Measurements from ENCODE around the gene PER2. TPM values are rescaled to one million over a fixed set of nuclear protein-coding genes. Genes with fewer than 3 reads are reported as not detected.

PER2 gene
- total and polyA plus RNA-seq, 5 experiments from 2014 or later: 4.0 to 11.1 (median 6.5) TPM

GRCh38 chr2:238267884-238268680 is 20.3 kb downstream of the PER2 start:
- H3K36me3 Mint-ChIP-seq: peaks cover 0 to 69% (median 7%) of the 10 kb centered on the region in 3 donors
- no peaks in the 10 kb centered on the region for H3K27me3 Mint-ChIP-seq
- peak overlapping the region in 1 of 10 donors; percentile 60 for H3K27ac Mint-ChIP-seq
- POLR2A ChIA-PET: no interaction called here
- DNase-seq: no peak
- H3K4me3 Mint-ChIP-seq: no peak overlapping the region
- peaks cover 5 to 10% (median 7%) of the 10 kb centered on the region in 4 donors for H3K4me1 Mint-ChIP-seq
- no peaks in the 10 kb centered on the region for H3K9me3 Mint-ChIP-seq
- no peak for ATAC-seq

GRCh38 chr2:238267341-238267710 is 21.1 kb downstream of the PER2 start:
- Mint-ChIP-seq H3K9me3 (no peaks in the 10 kb centered on the region), H3K4me3 (peak overlapping the region in 1 of 10 donors; percentile 56), H3K4me1 (peaks cover 5 to 10% (median 7%) of the 10 kb centered on the region in 4 donors), H3K36me3 (peaks cover 0 to 62% (median 6%) of the 10 kb centered on the region in 3 donors), H3K27me3 (no peaks in the 10 kb centered on the region), H3K27ac (peak overlapping the region in 4 of 10 donors; percentile 35 to 78 (median 64))
- no peak for DNase-seq
- POLR2A ChIA-PET: no interaction called here
- ATAC-seq: no peak

GRCh38 chr2:238265605-238266004 is 22.8 kb downstream of the PER2 start:
- H3K4me3 Mint-ChIP-seq: no peak overlapping the region
- ATAC-seq: no peak
- H3K27me3 Mint-ChIP-seq: no peaks in the 10 kb centered on the region
- H3K9me3 Mint-ChIP-seq: no peaks in the 10 kb centered on the region
- no peak for DNase-seq
- peaks cover 0 to 47% (median 6%) of the 10 kb centered on the region in 3 donors for H3K36me3 Mint-ChIP-seq
- no peak overlapping the region for H3K27ac Mint-ChIP-seq
- POLR2A ChIA-PET: interaction anchor here (0.7 to 1.3 kb wide), 2 partner anchors 24 to 1883 kb away, joined by 3 read pairs; no protein-coding TSS in a partner anchor
- peaks cover 5 to 10% (median 7%) of the 10 kb centered on the region in 4 donors for H3K4me1 Mint-ChIP-seq

- H3K9me3 Mint-ChIP-seq: no peaks in the 10 kb centered on the region
- no peak overlapping the region for H3K4me3 Mint-ChIP-seq
- H3K27me3 Mint-ChIP-seq: no peaks in the 10 kb centered on the region
- DNase-seq (no peak), ATAC-seq (no peak)
- no peak overlapping the region for H3K27ac Mint-ChIP-seq
- H3K36me3 Mint-ChIP-seq: peaks cover 0 to 48% (median 8%) of the 10 kb centered on the region in 3 donors
- peaks cover 5 to 10% (median 7%) of the 10 kb centered on the region in 4 donors for H3K4me1 Mint-ChIP-seq
- POLR2A ChIA-PET: interaction anchor here (0.7 to 1.2 kb wide), 2 partner anchors 60 to 215 kb away, joined by 3 read pairs; partner anchors contain the start of gene ILKAP
Measured at GRCh38 chr2:238264072-238264460, 24.3 kb downstream of the PER2 start.

GRCh38 chr2:238263204-238264071 is 25.0 kb downstream of the PER2 start:
- Mint-ChIP-seq H3K9me3 (no peaks in the 10 kb centered on the region), H3K27ac (peak overlapping the region in 4 of 10 donors; percentile 33 to 77 (median 64)), H3K4me1 (peaks cover 5 to 10% (median 7%) of the 10 kb centered on the region in 4 donors), H3K36me3 (peaks cover 0 to 46% (median 8%) of the 10 kb centered on the region in 3 donors), H3K4me3 (no peak overlapping the region), H3K27me3 (no peaks in the 10 kb centered on the region)
- POLR2A ChIA-PET: interaction anchor here (0.9 to 1.2 kb wide), 2 partner anchors 25 to 60 kb away, joined by 3 to 4 read pairs; partner anchors contain the start of genes ILKAP and PER2
- DNase-seq (peak; percentile 54 to 85 (median 66)), ATAC-seq (peak; percentile 69 to 75)

GRCh38 chr2:238262496-238263122 is 25.8 kb downstream of the PER2 start:
- DNase-seq (no peak), ATAC-seq (no peak)
- Mint-ChIP-seq H3K9me3 (no peaks in the 10 kb centered on the region), H3K27ac (no peak overlapping the region), H3K27me3 (no peaks in the 10 kb centered on the region), H3K4me1 (peaks cover 5 to 10% (median 7%) of the 10 kb centered on the region in 4 donors), H3K36me3 (peaks cover 0 to 43% (median 10%) of the 10 kb centered on the region in 3 donors), H3K4me3 (no peak overlapping the region)
- POLR2A ChIA-PET: interaction anchor here (0.9 to 1.2 kb wide), 2 partner anchors 26 to 59 kb away, joined by 3 to 4 read pairs; partner anchors contain the start of genes ILKAP and PER2

- Mint-ChIP-seq H3K27ac (no peak overlapping the region), H3K4me3 (no peak overlapping the region), H3K4me1 (peaks cover 5 to 8% (median 7%) of the 10 kb centered on the region in 4 donors), H3K9me3 (no peaks in the 10 kb centered on the region), H3K27me3 (no peaks in the 10 kb centered on the region), H3K36me3 (peaks cover 0 to 36% (median 7%) of the 10 kb centered on the region in 3 donors)
- ATAC-seq (no peak), DNase-seq (no peak)
- POLR2A ChIA-PET: no interaction called here
Measured at GRCh38 chr2:238261718-238262375, 26.6 kb downstream of the PER2 start.

- H3K36me3 Mint-ChIP-seq: peaks cover 0 to 34% (median 8%) of the 10 kb centered on the region in 3 donors
- no peak for ATAC-seq
- H3K27me3 Mint-ChIP-seq: no peaks in the 10 kb centered on the region
- H3K9me3 Mint-ChIP-seq: no peaks in the 10 kb centered on the region
- no peak for DNase-seq
- POLR2A ChIA-PET: no interaction called here
- H3K4me3 Mint-ChIP-seq: no peak overlapping the region
- no peak overlapping the region for H3K27ac Mint-ChIP-seq
- peaks cover 6 to 8% (median 7%) of the 10 kb centered on the region in 4 donors for H3K4me1 Mint-ChIP-seq
Measured at GRCh38 chr2:238260883-238261282, 27.5 kb downstream of the PER2 start.

GRCh38 chr2:238259061-238260020 is 29.1 kb downstream of the PER2 start:
- peaks cover 6 to 8% (median 7%) of the 10 kb centered on the region in 4 donors for H3K4me1 Mint-ChIP-seq
- H3K36me3 Mint-ChIP-seq: peaks cover 0 to 41% (median 8%) of the 10 kb centered on the region in 3 donors
- no peaks in the 10 kb centered on the region for H3K27me3 Mint-ChIP-seq
- no peak for ATAC-seq
- POLR2A ChIA-PET: no interaction called here
- DNase-seq: no peak
- no peak overlapping the region for H3K4me3 Mint-ChIP-seq
- H3K9me3 Mint-ChIP-seq: no peaks in the 10 kb centered on the region
- peak overlapping the region in 1 of 10 donors; percentile 49 for H3K27ac Mint-ChIP-seq

GRCh38 chr2:238257786-238258700 is 30.4 kb downstream of the PER2 start:
- Mint-ChIP-seq H3K27ac (peak overlapping the region in 1 of 10 donors; percentile 57), H3K9me3 (no peaks in the 10 kb centered on the region), H3K27me3 (no peaks in the 10 kb centered on the region), H3K4me1 (peaks cover 0 to 2% (median under 1%) of the 10 kb centered on the region in 4 donors), H3K4me3 (no peak overlapping the region), H3K36me3 (peaks cover 0 to 50% (median 12%) of the 10 kb centered on the region in 3 donors)
- POLR2A ChIA-PET: interaction anchor here (1.4 kb wide), 1 partner anchor 19 kb away, joined by 3 read pairs; no protein-coding TSS in a partner anchor
- DNase-seq: no peak
- no peak for ATAC-seq

Data from naive thymus-derived CD8-positive, alpha-beta T cell (primary cell).